ENCODE results near the gene GALNS.
"Not testable (repeated sequence)": the region's sequence is repeated elsewhere in the genome, so short reads cannot be mapped to it uniquely, and the experiment has no call there.

Gene GALNS

GRCh38 chr16:88897696-88898425, 41.1 kb upstream of the GALNS start:
- Histone ChIP-seq H3K27me3 (ENCODE audit: control insufficient read depth, insufficient read depth, low read length) (no peaks in the 10 kb centered on the region), H3K4me1 (ENCODE audit: control insufficient read depth, insufficient read depth, low read length) (peaks cover 1% of the 10 kb centered on the region; the same call in 1 of the 2 replicates), H3K9me3 (ENCODE audit: control insufficient read depth, insufficient read depth, low read length) (no peaks in the 10 kb centered on the region), H3K36me3 (ENCODE audit: control insufficient read depth, insufficient read depth, low read length) (no peaks in the 10 kb centered on the region), H3K4me3 (ENCODE audit: low read length) (no peak overlapping the region), H3K27ac (ENCODE audit: low read length) (no peak overlapping the region)
- no CpG with 5 or more reads among the region's 34 CpGs for WGBS (ENCODE audit: insufficient coverage, insufficient read length)
- DNase-seq (ENCODE audit: low read depth, low spot score), result no peak

GRCh38 chr16:88896238-88897070, 39.7 kb upstream of the GALNS start:
- no peaks in the 10 kb centered on the region for H3K27me3 ChIP-seq (ENCODE audit: control insufficient read depth, insufficient read depth, low read length)
- H3K9me3 ChIP-seq (ENCODE audit: control insufficient read depth, insufficient read depth, low read length), result no peaks in the 10 kb centered on the region
- no CpG with 5 or more reads among the region's 57 CpGs for WGBS (ENCODE audit: insufficient coverage, insufficient read length)
- H3K4me1 ChIP-seq (ENCODE audit: control insufficient read depth, insufficient read depth, low read length), result no peaks in the 10 kb centered on the region
- H3K4me3 ChIP-seq (ENCODE audit: low read length), result no peak overlapping the region
- H3K27ac ChIP-seq (ENCODE audit: low read length), result no peak overlapping the region
- DNase-seq (ENCODE audit: low read depth, low spot score), result no peak
- no peaks in the 10 kb centered on the region for H3K36me3 ChIP-seq (ENCODE audit: control insufficient read depth, insufficient read depth, low read length)

GRCh38 chr16:88895335-88895734, 38.6 kb upstream of the GALNS start:
- Histone ChIP-seq H3K27me3 (ENCODE audit: control insufficient read depth, insufficient read depth, low read length) (no peaks in the 10 kb centered on the region), H3K9me3 (ENCODE audit: control insufficient read depth, insufficient read depth, low read length) (no peaks in the 10 kb centered on the region), H3K27ac (ENCODE audit: low read length) (no peak overlapping the region), H3K4me3 (ENCODE audit: low read length) (no peak overlapping the region), H3K4me1 (ENCODE audit: control insufficient read depth, insufficient read depth, low read length) (no peaks in the 10 kb centered on the region), H3K36me3 (ENCODE audit: control insufficient read depth, insufficient read depth, low read length) (no peaks in the 10 kb centered on the region; the same call in 1 of the 2 replicates)
- DNase-seq (ENCODE audit: low read depth, low spot score), result no peak
- no CpG with 5 or more reads among the region's 22 CpGs for WGBS (ENCODE audit: insufficient coverage, insufficient read length)

DNA sequence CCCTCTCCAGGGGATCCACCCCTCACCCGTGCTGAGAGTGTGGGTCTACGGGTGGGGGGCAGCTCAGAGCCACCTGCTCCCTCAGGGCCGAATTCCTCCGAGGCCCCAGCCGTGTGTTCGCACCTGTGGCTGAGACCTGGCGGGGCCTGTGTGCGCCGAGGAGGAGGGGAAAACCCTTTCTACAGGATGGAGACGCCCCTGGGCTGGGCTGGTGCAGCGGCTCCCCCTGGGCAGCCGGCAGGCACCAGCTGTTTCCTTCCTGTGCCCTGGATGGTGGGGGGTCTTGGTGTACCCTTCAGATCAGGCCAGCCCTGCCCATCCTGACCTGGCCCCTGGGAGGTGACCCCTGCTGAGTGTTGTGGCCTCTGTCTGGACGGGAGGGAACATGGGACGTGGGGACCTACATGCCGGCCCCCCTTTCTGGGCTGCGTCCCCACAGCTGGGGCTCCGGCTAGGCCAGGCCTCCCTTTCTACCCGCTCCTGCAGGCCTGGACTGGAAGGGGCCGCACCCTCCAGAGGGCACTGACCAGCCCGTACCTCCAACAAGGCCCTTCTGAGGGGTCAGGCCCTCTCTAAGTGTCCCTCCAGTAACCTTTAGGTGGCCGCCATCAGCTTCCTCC, 38.0 kb upstream of the GALNS start:
- no peak for DNase-seq (ENCODE audit: low read depth, low spot score)
- Histone ChIP-seq H3K27me3 (ENCODE audit: control insufficient read depth, insufficient read depth, low read length) (no peaks in the 10 kb centered on the region), H3K4me3 (ENCODE audit: low read length) (no peak overlapping the region), H3K4me1 (ENCODE audit: control insufficient read depth, insufficient read depth, low read length) (no peaks in the 10 kb centered on the region), H3K27ac (ENCODE audit: low read length) (no peak overlapping the region), H3K9me3 (ENCODE audit: control insufficient read depth, insufficient read depth, low read length) (no peaks in the 10 kb centered on the region), H3K36me3 (ENCODE audit: control insufficient read depth, insufficient read depth, low read length) (no peaks in the 10 kb centered on the region; the same call in 1 of the 2 replicates)
- no CpG with 5 or more reads among the region's 21 CpGs for WGBS (ENCODE audit: insufficient coverage, insufficient read length)

GRCh38 chr16:88894266-88894665, 37.5 kb upstream of the GALNS start:
- no CpG with 5 or more reads among the region's 6 CpGs for WGBS (ENCODE audit: insufficient coverage, insufficient read length)
- not testable (repeated sequence) for H3K4me1 ChIP-seq (ENCODE audit: control insufficient read depth, insufficient read depth, low read length); DNase-seq (ENCODE audit: low read depth, low spot score); H3K27ac ChIP-seq (ENCODE audit: low read length); H3K36me3 ChIP-seq (ENCODE audit: control insufficient read depth, insufficient read depth, low read length); H3K9me3 ChIP-seq (ENCODE audit: control insufficient read depth, insufficient read depth, low read length); H3K4me3 ChIP-seq (ENCODE audit: low read length); H3K27me3 ChIP-seq (ENCODE audit: control insufficient read depth, insufficient read depth, low read length)

DNA sequence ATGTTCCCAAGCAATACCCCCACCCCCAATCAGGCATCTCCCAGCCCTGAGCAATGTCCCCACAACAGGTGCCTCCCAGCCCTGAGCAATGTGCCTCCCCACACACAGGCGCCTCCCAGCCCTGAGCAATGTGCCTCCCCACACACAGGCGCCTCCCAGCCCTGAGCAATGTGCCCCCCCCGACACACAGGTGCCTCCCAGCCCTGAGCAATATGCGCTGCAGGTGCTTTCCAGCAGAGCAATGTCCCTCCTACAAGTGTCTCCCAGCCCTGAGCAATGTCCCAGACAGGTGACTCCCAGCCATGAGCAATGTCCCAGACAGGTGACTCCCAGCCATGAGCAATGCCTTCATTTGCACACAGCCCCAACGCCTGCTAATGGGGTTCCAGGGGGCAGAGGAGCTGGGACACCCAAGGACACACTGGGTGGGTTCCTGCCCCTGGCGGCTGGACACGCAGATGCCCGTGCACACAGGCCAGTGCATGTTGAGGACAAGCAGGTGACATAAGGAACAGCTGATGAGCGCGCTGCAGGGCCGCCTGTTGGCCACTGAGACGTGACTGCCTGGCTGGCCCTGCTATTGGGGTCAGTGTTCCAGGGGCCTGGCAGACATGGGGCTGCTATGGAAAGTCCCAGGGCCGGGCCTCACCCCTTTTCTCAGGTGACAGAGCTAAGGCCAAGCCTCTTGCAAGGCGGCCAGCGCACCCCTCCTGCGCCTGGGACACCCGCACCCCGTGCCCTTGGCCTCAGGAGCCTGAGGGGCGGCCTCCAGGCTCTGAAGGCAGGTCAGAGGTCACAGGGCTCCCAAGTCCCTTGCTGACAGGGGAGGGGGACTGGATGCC, 36.6 kb upstream of the GALNS start:
- no peaks in the 10 kb centered on the region for H3K4me1 ChIP-seq (ENCODE audit: control insufficient read depth, insufficient read depth, low read length)
- no peaks in the 10 kb centered on the region; the same call in 1 of the 2 replicates for H3K36me3 ChIP-seq (ENCODE audit: control insufficient read depth, insufficient read depth, low read length)
- H3K4me3 ChIP-seq (ENCODE audit: low read length), result no peak overlapping the region
- no peaks in the 10 kb centered on the region for H3K9me3 ChIP-seq (ENCODE audit: control insufficient read depth, insufficient read depth, low read length)
- no peak overlapping the region for H3K27ac ChIP-seq (ENCODE audit: low read length)
- WGBS (ENCODE audit: insufficient coverage, insufficient read length), result no CpG with 5 or more reads among the region's 19 CpGs
- no peaks in the 10 kb centered on the region for H3K27me3 ChIP-seq (ENCODE audit: control insufficient read depth, insufficient read depth, low read length)
- DNase-seq (ENCODE audit: low read depth, low spot score), result no peak

DNA sequence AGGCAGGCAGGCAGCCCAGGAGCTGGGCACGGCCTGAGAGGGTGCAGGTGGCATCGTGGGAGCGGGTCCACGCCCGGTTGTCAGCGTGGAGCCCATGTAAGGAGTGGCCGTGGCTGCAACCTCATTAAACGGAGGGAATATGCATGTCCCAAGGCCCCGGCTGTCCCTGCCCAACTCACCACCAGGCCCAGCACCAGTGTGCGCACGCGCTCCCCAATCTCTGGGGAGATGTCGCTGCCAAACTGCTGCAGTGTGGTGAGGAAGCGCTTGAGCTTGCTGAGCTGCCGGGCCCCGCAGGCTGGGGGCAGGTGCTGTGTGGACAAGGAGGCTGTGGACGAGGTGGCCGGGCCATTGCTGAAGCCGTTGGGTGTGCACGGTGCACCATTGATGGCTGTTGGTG, 35.3 kb upstream of the GALNS start:
- H3K9me3 ChIP-seq (ENCODE audit: control insufficient read depth, insufficient read depth, low read length), result no peaks in the 10 kb centered on the region
- H3K4me1 ChIP-seq (ENCODE audit: control insufficient read depth, insufficient read depth, low read length), result peaks cover 1% of the 10 kb centered on the region; the same call in 1 of the 2 replicates
- no CpG with 5 or more reads among the region's 20 CpGs for WGBS (ENCODE audit: insufficient coverage, insufficient read length)
- no peaks in the 10 kb centered on the region; the same call in 1 of the 2 replicates for H3K36me3 ChIP-seq (ENCODE audit: control insufficient read depth, insufficient read depth, low read length)
- no peaks in the 10 kb centered on the region for H3K27me3 ChIP-seq (ENCODE audit: control insufficient read depth, insufficient read depth, low read length)
- H3K4me3 ChIP-seq (ENCODE audit: low read length), result no peak overlapping the region
- H3K27ac ChIP-seq (ENCODE audit: low read length), result no peak overlapping the region
- DNase-seq (ENCODE audit: low read depth, low spot score), result no peak

DNA sequence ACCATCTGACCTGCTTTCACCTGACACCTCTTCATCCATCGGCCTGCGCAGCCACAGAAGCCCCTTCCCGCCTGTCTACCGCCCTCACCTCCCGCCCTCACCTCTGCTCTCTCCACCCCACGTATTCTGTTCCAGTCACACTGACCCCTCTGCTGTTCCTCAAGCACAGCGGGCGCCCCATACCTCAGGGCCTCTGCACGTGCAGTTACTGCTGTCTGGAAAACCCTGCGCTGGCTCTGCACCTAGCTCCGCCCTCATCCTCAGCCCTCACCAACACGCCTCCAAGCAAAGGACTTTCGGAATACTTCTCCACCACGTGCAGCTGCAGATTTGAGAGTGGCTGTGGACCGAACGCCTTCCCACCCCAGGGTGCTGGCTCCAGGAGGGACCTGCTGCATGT, 34.3 kb upstream of the GALNS start:
- Histone ChIP-seq H3K4me1 (ENCODE audit: control insufficient read depth, insufficient read depth, low read length) (peaks cover 1% of the 10 kb centered on the region; the same call in 1 of the 2 replicates), H3K27ac (ENCODE audit: low read length) (no peak overlapping the region), H3K4me3 (ENCODE audit: low read length) (no peak overlapping the region), H3K9me3 (ENCODE audit: control insufficient read depth, insufficient read depth, low read length) (no peaks in the 10 kb centered on the region), H3K36me3 (ENCODE audit: control insufficient read depth, insufficient read depth, low read length) (no peaks in the 10 kb centered on the region; the same call in 1 of the 2 replicates), H3K27me3 (ENCODE audit: control insufficient read depth, insufficient read depth, low read length) (no peaks in the 10 kb centered on the region)
- no peak for DNase-seq (ENCODE audit: low read depth, low spot score)
- WGBS (ENCODE audit: insufficient coverage, insufficient read length), result no CpG with 5 or more reads among the region's 16 CpGs

DNA sequence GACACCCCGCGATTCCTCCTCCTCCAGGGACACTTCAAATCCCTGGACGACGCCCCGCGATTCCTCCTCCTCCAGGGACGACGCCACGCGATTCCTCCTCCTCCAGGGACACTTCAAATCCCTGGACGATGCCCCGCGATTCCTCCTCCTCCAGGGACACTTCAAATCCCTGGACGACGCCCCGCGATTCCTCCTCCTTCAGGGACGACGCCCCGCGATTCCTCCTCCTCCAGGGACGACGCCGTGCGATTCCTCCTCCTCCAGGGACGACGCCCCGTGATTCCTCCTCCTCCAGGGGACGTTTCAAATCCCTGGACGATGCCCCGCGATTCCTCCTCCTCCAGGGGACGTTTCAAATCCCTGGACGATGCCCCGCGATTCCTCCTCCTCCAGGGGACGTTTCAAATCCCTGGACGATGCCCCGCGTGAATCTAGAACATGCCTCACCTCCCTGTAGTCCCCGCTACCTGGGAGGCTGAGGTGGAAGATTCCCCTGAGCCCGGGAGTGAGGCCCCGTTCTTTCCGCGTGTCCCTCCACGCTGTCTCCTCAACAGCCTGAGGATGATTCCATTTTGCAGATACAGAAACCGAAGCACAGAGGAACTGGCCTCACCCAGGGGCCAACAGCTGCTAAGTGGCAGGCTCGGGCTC, 33.1 kb upstream of the GALNS start:
- not testable (repeated sequence) for H3K36me3 ChIP-seq (ENCODE audit: control insufficient read depth, insufficient read depth, low read length)
- no CpG with 5 or more reads among the region's 48 CpGs for WGBS (ENCODE audit: insufficient coverage, insufficient read length)

More for the DNA sequence above, 33.1 kb upstream of the GALNS start:
- H3K4me3 ChIP-seq (ENCODE audit: low read length); H3K27ac ChIP-seq (ENCODE audit: low read length); H3K9me3 ChIP-seq (ENCODE audit: control insufficient read depth, insufficient read depth, low read length); H3K4me1 ChIP-seq (ENCODE audit: control insufficient read depth, insufficient read depth, low read length); H3K27me3 ChIP-seq (ENCODE audit: control insufficient read depth, insufficient read depth, low read length); DNase-seq (ENCODE audit: low read depth, low spot score): not testable (repeated sequence)

All from iPS DF 6.9 (cell line).